ENCODE results near the gene EFEMP1.

Gene EFEMP1

GRCh38 chr2:55859875-55860274 is 63.7 kb downstream of the EFEMP1 start:
- H3K4me3 ChIP-seq (ENCODE audit: low read depth, low read length): no peak overlapping the region
- DNase-seq (ENCODE audit: low read depth): no peak
- TF ChIP-seq, protein P1, sequence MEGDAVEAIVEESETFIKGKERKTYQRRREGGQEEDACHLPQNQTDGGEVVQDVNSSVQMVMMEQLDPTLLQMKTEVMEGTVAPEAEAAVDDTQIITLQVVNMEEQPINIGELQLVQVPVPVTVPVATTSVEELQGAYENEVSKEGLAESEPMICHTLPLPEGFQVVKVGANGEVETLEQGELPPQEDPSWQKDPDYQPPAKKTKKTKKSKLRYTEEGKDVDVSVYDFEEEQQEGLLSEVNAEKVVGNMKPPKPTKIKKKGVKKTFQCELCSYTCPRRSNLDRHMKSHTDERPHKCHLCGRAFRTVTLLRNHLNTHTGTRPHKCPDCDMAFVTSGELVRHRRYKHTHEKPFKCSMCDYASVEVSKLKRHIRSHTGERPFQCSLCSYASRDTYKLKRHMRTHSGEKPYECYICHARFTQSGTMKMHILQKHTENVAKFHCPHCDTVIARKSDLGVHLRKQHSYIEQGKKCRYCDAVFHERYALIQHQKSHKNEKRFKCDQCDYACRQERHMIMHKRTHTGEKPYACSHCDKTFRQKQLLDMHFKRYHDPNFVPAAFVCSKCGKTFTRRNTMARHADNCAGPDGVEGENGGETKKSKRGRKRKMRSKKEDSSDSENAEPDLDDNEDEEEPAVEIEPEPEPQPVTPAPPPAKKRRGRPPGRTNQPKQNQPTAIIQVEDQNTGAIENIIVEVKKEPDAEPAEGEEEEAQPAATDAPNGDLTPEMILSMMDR (IDR thresholded peaks at IDR 0.05; ENCODE audit: control insufficient read depth, extremely low read depth, insufficient read depth): no peak

DNA sequence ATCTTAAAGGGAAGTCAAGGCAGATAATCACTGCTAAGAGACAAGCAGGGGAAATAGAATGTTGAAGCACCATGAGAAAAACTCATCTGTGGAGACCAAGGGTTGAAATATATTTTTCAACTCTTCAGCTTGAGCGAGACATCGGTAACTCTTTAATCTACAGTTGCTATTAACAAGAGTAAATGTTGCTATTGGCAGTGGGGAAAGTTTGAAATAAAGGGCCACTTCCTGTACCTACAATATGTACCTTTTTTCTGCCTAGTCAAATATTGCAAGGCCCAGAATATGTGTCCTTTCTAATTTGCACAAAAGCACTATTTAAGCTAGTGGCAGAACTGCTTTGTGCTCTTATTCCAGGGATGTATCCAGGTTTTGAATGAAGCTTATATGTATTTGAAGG is 65.8 kb downstream of the EFEMP1 start:
- TF ChIP-seq, protein P1 (IDR thresholded peaks at IDR 0.05; ENCODE audit: control insufficient read depth, extremely low read depth, insufficient read depth): no peak
- peak; percentile 39 for DNase-seq (ENCODE audit: low read depth)
- H3K4me3 ChIP-seq (ENCODE audit: low read depth, low read length): no peak overlapping the region

DNA sequence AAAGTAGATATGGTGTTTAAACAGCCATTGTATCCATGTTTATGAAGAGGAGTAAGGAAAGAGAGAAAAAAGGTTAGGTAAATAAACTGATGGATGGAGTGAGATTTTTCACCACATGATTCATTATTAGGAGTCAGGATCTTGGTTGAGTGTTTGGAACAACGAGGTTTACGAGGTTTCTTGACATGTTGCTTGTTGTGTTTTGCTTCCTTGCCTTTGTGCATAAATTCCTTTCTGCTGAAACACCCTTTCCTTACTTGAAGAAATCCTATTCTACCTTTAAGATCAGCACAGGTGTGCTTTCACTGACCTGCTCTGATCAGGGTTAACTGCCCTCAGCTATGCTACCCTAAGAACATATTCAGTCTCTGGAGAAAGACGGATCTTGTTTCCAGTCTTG is 66.6 kb downstream of the EFEMP1 start:
- H3K4me3 ChIP-seq (ENCODE audit: low read depth, low read length): no peak overlapping the region
- no peak for DNase-seq (ENCODE audit: low read depth)
- TF ChIP-seq, protein P1 (IDR thresholded peaks at IDR 0.05; ENCODE audit: control insufficient read depth, extremely low read depth, insufficient read depth): no peak

- no peak for DNase-seq (ENCODE audit: low read depth)
- TF ChIP-seq, protein P1 (IDR thresholded peaks at IDR 0.05; ENCODE audit: control insufficient read depth, extremely low read depth, insufficient read depth): no peak
- H3K4me3 ChIP-seq (ENCODE audit: low read depth, low read length): no peak overlapping the region
These were observed 75.5 kb downstream of the EFEMP1 start for GRCh38 chr2:55848096-55848495.

- TF ChIP-seq, protein P1 (IDR thresholded peaks at IDR 0.05; ENCODE audit: control insufficient read depth, extremely low read depth, insufficient read depth): no peak
- DNase-seq (ENCODE audit: low read depth): no peak
- H3K4me3 ChIP-seq (ENCODE audit: low read depth, low read length): no peak overlapping the region
These were observed 77.2 kb downstream of the EFEMP1 start for GRCh38 chr2:55846426-55846825.

DNA sequence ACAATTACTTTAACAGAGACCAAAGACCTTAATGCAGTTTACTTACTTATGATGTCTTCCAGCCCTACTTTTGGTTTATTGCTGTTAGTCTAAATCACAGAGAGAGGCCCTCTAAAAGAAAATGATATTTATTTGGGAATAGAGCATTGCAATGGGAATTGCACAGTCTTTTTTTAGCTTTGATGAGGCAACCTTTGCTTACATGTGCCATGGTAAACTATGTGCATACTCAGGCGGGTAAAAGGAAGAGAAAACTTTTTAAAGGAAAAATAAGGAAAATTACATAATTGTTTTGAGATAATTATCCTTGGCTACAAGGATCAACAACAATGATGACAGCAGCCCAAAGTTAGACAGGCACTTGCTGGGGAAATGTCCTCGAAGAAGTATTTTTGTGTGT is 78.6 kb downstream of the EFEMP1 start:
- H3K4me3 ChIP-seq (ENCODE audit: low read depth, low read length): no peak overlapping the region
- TF ChIP-seq, protein P1 (IDR thresholded peaks at IDR 0.05; ENCODE audit: control insufficient read depth, extremely low read depth, insufficient read depth): no peak
- DNase-seq (ENCODE audit: low read depth): no peak

DNA sequence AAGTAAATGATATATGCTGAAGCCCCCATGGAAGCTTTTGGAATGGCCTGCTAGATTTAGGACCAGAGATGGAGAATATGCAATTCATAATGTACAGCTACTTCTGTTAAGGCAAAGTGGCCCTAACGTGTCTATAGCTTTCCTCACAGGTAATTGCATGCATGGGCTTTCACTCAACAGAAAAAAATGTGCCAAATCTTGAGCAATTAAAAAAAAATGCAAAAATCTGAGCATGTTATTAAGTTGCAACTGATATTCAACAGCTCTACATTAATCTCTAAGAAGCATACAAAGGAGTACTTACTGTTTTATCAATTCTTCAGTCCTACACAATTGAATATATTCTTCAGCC is 79.6 kb downstream of the EFEMP1 start:
- no peak overlapping the region for H3K4me3 ChIP-seq (ENCODE audit: low read depth, low read length)
- no peak for DNase-seq (ENCODE audit: low read depth)
- TF ChIP-seq, protein P1 (IDR thresholded peaks at IDR 0.05; ENCODE audit: control insufficient read depth, extremely low read depth, insufficient read depth): no peak
